Kidney (tissue), 14 donors: ENCODE results near the gene SH3PXD2B. TPM values are rescaled to one million over a fixed set of nuclear protein-coding genes. Genes with fewer than 3 reads are reported as not detected.

Source experiments
- DNase-seq, 5 donors: peaks; one replicate each; pipeline ENCODE4 v3.0.0-alpha.2; 2013 to 2020
- FAIRE-seq: peaks from 2 replicates; lab custom pipeline; 2012; peaks lifted over from hg19 to GRCh38; lab: Jason Lieb, UNC
- H3K27ac ChIP-seq, 2 donors: one replicate each; pipeline ENCODE4 v1.7.0; 2013; ENCODE audit warnings: low read depth in 2 of 2, low read length in 2 of 2, inconsistent platforms in 1 of 2
- H3K27me3 ChIP-seq: one replicate; pipeline ENCODE4 v1.7.1; 2013; ENCODE audit warnings: low read length, inconsistent platforms; ENCODE audit not compliant: control insufficient read depth, insufficient read depth
- H3K36me3 ChIP-seq, 3 donors: one replicate each; pipeline versions ENCODE4 v1.7.0 to v1.7.1; 2013; ENCODE audit warnings: low read length in 3 of 3, control low read depth in 1 of 3, inconsistent platforms in 1 of 3; ENCODE audit not compliant: insufficient read depth in 3 of 3, control insufficient read depth in 2 of 3
- H3K4me1 ChIP-seq, 3 donors: one replicate each; pipeline versions ENCODE4 v1.7.0 to v1.7.1; 2013; ENCODE audit warnings: low read length in 3 of 3, inconsistent platforms in 1 of 3, low read depth in 1 of 3; ENCODE audit not compliant: control insufficient read depth in 2 of 3, insufficient read depth in 2 of 3
- H3K4me3 ChIP-seq, 3 donors: one replicate each; pipeline versions ENCODE4 v1.7.0 to v1.8.1; 2013; ENCODE audit warnings: low read length in 3 of 3, control low read depth in 1 of 3, inconsistent platforms in 1 of 3
- H3K9ac ChIP-seq, 3 donors: one replicate each; pipeline versions ENCODE4 v1.7.0 to v1.7.1; 2013; ENCODE audit warnings: low read length in 3 of 3, control low read depth in 1 of 3, inconsistent platforms in 1 of 3
- H3K9me3 ChIP-seq, 3 donors: one replicate each; pipeline versions ENCODE4 v1.7.0 to v1.7.1; 2013; ENCODE audit warnings: low read length in 3 of 3, control low read depth in 1 of 3, inconsistent platforms in 1 of 3; ENCODE audit not compliant: control insufficient read depth in 2 of 3, insufficient read depth in 1 of 3
- CTCF ChIP-seq: IDR thresholded peaks from 3 replicates; pipeline ENCODE4 v1.5.1; 2012; ENCODE audit warnings: mild to moderate bottlenecking, moderate library complexity, borderline replicate concordance; ENCODE audit not compliant: insufficient read depth; ENCODE audit errors: extremely low read depth
- intact Hi-C: fragments of 100-400 bp; cut with DNase I; formaldehyde crosslinking; loops from one replicate; pipeline ENCODE4 v1.11.1; 2022
- polyA plus RNA-seq: library from polyadenylated mRNA; stranded (reverse); fragments of 350-450 nt; fragmentation: Illumina TruSeq; extraction: RNeasy Lipid Tissue Mini Kit (QIAGEN cat#74804); gene quantifications from one replicate; pipeline ENCODE4 v1.2.3, GENCODE V29; 2014; ENCODE audit warnings: low read depth, low replicate concordance; ENCODE audit not compliant: insufficient read depth
- total RNA-seq: library from RNA; stranded (reverse); fragmentation: NEBNext Ultra II Directional; extraction: Animal tissue kit (Norgen Biotek cat#: 25700); gene quantifications from one replicate; pipeline ENCODE4 v1.2.1, GENCODE V29; 2021
- donor health status: control.
- donor health status: control.
- donor health status: control.
- donor health status: control.
- donor health status: control.
- donor health status: DM: yes; HTN: yes; CAD: no.
- donor health status: Normal renal cell carcinoma (clear cell type).

The SH3PXD2B gene
- total and polyA plus RNA-seq, 2 donors from 2014 or later: 3.1 to 22.8 TPM

GRCh38 chr5:172469697-172470096, 15.4 kb upstream of the SH3PXD2B start:
- Histone ChIP-seq H3K36me3 (no peaks in the 10 kb centered on the region), H3K27me3 (no peaks in the 10 kb centered on the region), H3K9me3 (no peaks in the 10 kb centered on the region), H3K27ac (no peak overlapping the region), H3K4me1 (no peaks in the 10 kb centered on the region), H3K4me3 (no peak overlapping the region), H3K9ac (no peak overlapping the region)
- FAIRE-seq: no peak
- intact Hi-C loops: loop anchor here (10.0 kb wide), 1 partner anchor 475 kb away; no protein-coding TSS in a partner anchor
- TF ChIP-seq CTCF: no peak
- DNase-seq: no peak

DNA sequence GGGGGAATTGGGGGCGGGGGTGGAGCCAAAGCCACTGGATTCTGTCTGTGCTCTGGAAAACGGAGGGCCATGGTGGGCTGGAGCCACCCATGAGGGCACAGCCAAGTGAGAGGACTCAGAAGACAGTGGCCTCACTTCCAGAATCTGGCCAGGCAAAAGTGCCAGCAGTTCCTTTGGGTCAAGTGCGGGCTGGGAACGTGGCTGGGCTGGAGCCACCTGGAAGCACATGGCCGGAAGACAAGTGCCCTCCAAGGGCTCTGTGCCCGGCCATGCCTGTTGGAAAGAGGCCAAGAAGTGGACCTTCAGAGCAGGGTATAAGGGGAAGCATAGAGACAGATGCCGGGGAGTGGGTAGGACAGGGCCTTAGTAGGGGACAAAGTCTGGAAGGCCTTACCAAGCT, 11.7 kb upstream of the SH3PXD2B start:
- FAIRE-seq (no peak), DNase-seq (peak in 1 of 5 donors; percentile 30)
- H3K4me3 ChIP-seq: no peak overlapping the region
- no peaks in the 10 kb centered on the region for H3K9me3 ChIP-seq
- H3K36me3 ChIP-seq: no peaks in the 10 kb centered on the region
- H3K27ac ChIP-seq: no peak overlapping the region
- H3K9ac ChIP-seq: no peak overlapping the region
- intact Hi-C loops: no loop called here
- no peaks in the 10 kb centered on the region for H3K4me1 ChIP-seq
- H3K27me3 ChIP-seq: no peaks in the 10 kb centered on the region
- no peak for TF ChIP-seq CTCF

- FAIRE-seq: no peak
- no peak overlapping the region for H3K27ac ChIP-seq
- no peak for TF ChIP-seq CTCF
- H3K4me3 ChIP-seq: no peak overlapping the region
- no peak overlapping the region for H3K9ac ChIP-seq
- intact Hi-C loops: no loop called here
- peaks cover 0 to 5% (median 0%) of the 10 kb centered on the region in 3 donors for H3K4me1 ChIP-seq
- H3K27me3 ChIP-seq: no peaks in the 10 kb centered on the region
- no peaks in the 10 kb centered on the region for H3K36me3 ChIP-seq
- no peaks in the 10 kb centered on the region for H3K9me3 ChIP-seq
- peak in 1 of 5 donors; percentile 28 for DNase-seq
Measured at GRCh38 chr5:172463031-172463430, 8.7 kb upstream of the SH3PXD2B start.

DNA sequence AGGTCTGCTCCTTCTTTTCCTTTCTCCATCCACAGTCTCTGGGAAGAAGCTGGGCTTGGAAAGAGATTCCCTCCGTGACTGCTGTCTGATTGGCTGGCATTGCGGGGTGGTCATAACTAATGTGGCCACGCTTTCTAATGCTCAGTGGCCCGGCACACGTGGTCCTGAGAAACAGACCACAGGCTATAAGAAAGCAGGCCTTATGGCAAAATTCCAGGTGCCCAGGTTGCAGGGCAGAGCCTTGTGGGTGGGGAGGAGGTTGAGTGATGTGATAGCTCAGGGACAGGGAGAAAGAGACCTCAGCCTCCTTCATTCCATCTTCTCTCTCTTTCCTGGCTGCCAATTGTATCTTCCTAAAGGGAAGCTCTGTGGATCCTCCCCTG, 5.4 kb upstream of the SH3PXD2B start:
- DNase-seq (no peak), FAIRE-seq (no peak)
- Histone ChIP-seq H3K4me1 (peaks cover 0 to 5% (median 3%) of the 10 kb centered on the region in 3 donors), H3K36me3 (no peaks in the 10 kb centered on the region), H3K9me3 (no peaks in the 10 kb centered on the region), H3K27me3 (no peaks in the 10 kb centered on the region), H3K27ac (no peak overlapping the region), H3K4me3 (no peak overlapping the region), H3K9ac (no peak overlapping the region)
- TF ChIP-seq CTCF: no peak
- intact Hi-C loops: no loop called here
